Activated gamma-delta T cell (primary cell): Measurements from ENCODE around the gene ARL15.

Experiments
- DNase-seq: peaks from one replicate; lab custom pipeline; 2025; lab: John Stamatoyannopoulos, UW

The ARL15 gene

DNA sequence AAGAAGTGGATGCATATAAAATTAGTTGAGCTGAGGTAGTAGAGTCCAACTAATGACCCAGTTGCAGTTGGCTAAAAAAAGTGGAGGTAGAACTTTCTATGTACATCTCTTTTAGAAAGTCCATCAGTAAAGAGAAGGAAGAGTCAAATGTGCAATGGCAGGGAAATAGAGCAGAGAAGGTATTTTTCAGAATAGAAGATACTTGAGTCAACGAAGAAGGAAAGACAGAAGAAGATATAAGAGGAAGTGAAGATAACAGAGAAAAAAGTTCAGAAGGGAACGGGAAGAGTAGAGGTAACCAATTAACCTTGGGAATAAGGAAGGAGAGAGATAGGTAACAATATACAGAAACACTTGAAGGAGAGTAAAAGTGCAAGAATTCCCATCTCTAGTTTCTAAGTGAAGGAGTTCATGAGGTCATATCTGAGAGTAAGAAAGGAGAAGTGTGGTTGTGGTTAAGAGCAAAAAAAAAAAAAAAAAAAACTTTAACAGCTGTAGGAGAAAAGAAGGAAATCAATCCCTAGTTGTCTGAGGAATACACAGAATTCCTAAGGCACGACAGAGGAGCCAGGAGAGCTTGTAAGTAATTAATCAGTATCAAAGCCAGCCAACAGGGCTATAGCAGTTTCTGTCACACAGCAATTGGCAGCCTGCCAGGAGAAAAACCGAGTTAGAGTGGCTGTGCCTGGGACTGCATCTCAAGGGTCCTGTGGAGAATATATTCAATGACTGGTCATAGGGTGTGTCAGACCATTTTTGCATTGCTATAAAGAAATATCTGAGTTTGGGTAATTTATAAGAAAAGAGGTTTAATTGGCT is 61.0 kb downstream of the ARL15 start:
- no peak for DNase-seq

DNA sequence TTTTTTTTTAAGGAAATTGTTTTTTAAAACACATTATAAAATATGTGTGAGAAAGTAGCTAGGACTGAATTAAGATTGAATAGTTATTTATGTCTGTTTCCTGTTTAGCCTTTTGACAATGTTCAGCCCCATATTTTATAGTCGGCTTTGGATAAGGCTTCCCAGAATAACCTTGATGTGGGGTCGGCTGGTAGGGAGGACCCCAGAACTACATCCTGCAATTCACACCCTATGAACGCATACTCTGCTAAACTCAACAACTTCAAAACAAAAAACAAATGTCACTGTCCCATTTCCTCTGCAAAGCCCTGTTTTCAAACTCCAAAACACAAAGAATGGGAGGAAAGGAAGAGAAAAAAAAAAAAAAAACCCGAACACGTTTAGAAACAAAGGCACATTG is 63.1 kb downstream of the ARL15 start:
- DNase-seq: no peak

DNA sequence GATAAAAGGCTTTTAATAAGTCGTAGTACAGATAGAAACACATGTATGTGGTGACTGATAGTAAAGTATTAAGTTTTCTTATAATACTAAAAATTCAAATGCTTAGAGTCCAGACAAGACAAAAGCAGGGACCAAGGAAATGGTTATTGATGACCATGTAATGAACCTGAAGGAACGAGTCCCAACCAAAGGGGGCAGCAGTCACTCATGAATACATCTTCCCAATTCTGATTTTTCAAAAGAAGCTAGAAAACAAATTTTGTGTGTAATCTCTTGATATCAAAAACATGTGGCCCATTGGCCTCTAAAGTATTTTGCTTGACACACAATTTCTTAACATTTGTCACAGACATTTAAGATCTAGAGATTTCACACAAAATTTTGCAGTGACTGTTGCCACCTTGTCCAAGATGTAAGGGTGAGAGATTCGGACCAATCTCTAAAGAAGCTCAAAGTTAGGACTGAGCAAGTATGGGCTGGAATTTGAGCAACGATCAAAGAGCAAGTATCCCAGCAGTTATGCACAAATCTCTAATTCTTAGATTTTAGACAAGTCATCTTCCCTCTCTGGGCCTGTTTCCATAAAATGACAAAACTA is 66.8 kb downstream of the ARL15 start:
- DNase-seq: no peak

DNA sequence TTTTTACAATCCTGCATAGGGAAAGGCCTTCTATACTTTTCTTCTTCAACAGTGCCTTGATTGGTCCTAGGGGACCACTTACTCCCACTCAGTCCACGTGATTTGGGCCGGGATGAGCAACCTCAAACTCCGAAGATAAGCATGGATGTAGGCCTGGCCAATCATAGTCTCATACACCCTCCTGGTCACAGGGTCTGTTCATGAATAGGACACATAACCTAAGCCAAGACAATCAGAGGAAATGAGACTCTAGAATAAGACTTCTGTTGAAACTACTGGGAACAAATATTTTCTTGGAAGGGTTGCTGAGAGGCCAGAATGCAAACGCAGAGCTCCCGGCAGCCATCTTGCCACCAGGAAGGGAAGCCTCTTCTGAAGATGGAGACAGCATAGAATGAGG is 68.1 kb downstream of the ARL15 start:
- DNase-seq: no peak

DNA sequence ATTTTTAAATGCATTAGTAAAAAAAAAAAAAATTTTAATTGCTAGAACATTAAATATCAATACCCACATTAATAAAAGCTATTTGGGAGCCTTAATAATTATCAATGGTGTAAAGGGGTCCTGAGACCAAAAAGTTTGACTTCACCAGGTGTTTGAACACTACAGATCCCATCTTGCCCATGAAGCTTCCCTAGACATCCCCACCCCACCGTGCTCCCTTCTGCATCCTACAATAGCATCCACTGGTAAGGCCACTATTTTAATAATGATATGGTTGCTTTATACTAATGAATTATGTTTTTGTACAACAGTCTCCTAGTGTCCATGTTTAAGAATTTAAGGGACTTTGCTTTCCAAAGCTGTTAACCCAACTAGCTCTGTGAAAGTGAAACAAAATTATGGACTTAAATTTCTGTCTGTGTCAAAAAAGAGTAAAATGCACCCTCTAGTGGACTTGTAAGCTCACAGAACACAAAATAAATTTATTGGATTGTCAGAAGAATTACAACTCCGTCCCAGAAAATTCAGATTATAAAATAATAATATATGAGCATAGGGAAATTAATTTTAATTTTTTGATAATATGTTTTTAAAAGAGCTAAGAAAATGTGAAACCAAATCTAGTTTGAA is 76.0 kb downstream of the ARL15 start:
- no peak for DNase-seq

DNA sequence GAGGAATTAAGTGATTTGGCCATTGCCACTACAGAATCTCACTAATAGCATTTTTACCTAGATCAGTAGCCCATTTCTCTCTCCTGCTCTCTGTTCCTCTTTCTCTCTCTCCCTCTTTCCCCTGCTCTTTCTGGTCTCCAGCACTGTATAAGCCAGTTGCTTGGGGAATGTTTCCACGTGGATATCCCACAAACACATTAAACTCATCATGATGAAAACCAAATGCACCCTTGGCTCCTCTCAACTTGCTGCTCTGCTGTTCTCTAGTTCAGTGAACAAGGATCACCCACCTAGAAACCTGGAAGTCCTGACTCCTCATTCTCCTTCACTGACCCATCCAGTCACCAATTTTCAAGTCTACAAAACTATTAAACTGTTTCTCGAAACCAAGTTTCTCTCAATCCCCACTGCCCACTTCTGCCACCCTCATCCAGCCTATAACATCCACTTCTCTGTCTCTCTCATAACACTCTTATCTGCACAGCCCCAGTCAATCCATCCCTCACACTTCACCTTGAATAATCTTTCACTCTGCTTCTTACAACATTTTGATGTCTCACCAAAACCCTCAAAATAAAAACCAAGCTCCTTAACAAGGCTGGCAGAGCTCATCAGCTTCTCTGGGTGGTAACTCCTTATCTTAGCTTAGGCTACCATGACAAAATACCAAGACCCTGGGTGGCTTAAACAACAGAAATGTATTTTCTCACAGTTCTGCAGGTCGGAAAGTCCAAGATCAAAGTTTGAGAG is 79.3 kb downstream of the ARL15 start:
- no peak for DNase-seq

DNA sequence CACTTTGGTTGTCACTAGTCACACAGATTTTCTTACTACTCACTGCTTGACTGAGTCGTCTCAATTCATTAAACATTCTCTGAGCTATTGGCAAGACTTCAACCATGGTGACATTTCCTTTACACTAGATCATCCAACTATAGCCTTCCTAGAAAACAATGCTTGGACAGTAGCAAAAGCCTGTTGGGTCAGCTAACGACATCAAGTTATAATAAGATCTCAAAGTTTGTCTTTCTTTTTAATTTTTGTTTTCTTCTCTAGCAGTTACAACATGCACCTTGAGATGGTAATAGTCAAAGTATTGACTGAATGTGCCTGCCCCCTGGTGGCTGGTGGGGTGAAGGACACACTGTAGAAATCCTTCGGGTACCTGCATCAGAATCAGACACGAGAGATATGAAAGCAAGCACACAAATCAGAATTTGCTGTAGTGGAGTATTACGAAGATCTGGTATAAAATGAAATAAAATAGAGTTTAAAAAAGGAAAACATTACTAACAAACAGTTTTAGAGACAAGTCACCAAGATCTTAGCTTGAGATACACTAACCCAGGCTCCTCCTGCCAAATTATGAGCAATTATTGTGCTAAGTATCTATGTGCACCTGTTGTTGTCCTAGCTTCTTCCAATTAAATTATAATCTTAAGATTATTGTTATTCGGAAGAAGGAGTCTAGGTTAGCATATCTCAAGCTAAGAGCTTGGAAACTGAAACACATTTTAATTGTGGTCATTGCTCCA is 81.2 kb downstream of the ARL15 start:
- DNase-seq: no peak

DNA sequence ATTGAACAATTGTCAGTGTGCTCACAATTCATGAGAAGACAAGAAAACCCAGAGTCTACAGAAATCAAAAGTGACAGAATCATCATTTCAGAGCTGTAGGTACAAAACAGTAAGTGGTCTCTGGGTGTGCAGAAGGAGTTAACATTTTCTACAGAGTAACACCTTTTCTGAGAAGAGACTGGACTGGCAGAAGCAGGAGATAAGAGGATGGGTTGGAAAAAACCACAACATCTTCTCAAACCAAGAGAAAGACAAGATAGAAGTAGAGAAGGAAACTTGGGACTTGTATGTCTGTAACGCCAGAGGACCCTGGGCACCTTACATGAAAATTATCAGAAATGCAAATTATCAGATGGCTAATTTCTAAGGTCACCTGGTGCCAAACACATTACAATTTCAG is 82.6 kb downstream of the ARL15 start:
- DNase-seq: no peak

DNA sequence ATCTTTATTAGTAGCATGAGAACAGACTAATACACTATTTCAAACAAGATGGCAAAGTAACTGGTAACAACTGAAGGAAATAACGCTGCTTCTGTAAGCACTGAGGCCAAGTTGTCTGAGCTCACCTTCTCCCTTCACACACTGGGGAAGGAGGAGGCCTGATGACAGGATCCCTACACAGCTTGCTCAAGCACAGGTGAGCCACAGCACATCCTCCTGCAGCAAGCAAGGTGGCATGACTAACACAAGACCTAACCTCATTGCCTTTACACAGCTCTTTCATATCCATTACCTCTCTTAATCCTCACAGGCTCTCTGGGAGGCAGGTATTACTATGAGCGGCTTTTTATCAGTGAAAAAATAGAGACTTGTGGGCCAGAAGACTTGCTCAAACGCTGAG is 83.3 kb downstream of the ARL15 start:
- DNase-seq: no peak

DNA sequence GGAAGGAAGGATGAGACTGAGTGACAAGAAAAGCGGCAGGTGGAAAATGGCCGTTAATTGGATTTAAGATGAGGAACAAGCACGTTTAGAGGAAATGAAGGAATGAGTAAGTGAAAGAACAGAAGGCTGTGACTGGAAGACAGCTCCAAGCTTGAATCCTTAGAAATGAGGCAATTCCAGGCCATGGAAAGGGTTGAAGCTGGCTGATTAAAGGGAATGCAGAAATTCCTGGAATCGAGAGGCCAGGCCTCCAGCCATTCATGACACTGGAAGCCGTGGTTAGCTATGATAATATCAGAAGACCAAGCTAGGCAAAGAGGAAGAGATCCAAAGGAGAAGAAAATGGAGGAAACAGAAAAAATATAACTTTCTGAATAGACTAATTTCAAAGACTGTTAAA is 84.2 kb downstream of the ARL15 start:
- DNase-seq: no peak

DNA sequence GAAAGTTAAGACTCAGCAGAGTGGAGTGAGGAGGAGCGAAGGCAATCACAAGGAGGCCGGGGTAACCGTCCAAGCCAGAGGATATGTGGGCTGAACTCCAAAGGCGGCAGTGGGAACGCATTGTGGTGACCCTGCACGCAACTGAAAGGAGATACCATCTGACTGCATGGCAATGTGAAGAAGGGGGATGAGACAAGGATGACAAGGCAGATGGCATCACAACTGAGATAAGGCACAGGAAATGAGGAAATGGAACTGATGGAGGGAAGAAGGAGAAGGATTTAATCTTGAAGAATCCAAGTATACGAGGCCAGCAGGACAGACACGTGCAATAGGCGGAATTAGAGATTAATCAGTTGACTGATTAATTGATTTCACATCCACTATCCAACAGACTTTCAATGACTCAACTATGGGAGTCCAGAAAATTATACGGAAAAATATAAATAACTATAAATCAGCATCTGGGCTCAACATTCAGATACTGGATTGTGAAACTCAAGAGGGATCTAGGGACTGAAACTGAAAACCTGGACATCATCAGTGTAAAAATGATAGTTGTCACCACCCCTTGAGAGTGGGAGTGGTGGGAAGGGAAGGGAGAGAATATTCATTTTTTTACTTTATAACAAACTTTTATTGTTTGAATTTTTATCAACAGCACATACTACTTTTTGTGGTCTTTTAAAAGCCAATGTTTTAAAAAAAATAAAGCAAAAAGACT is 86.1 kb downstream of the ARL15 start:
- DNase-seq: no peak

DNA sequence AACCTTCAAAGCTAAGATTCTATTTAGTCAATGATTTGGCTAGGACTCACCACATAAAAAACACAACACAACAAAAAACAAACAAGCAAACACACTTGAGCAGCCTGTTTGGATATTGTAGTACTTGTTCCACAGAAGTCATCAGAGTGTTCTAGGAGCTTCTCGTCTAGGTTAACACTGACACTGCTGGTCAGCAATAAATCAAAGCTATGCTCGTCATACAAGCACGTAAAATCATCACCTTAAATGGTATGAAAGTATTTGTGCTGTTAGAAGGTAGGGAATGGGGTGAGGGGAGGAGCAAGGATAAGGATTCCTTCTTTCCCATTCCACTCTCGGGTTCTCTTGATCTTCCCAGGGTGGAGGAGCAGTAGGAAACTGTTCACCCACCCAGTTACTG is 88.0 kb downstream of the ARL15 start:
- no peak for DNase-seq

DNA sequence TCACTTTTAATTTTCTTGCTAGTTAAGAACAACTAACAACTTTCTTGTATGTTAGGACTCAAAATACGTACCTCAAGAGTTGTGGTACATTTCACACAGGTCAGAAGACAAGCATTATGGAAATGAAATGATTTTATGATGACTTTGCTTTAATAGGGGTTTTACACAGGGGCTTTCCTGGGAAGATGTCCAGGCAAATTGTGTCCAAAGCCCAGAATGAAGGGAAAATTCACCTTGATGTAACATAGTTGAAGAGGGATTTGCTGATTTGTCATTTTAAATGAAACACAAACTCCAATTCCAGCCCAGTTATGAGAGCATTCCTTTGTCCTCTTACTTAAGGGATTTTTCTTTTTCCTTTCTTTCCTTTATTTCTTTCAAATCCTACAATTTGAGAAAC is 89.2 kb downstream of the ARL15 start:
- no peak for DNase-seq

DNA sequence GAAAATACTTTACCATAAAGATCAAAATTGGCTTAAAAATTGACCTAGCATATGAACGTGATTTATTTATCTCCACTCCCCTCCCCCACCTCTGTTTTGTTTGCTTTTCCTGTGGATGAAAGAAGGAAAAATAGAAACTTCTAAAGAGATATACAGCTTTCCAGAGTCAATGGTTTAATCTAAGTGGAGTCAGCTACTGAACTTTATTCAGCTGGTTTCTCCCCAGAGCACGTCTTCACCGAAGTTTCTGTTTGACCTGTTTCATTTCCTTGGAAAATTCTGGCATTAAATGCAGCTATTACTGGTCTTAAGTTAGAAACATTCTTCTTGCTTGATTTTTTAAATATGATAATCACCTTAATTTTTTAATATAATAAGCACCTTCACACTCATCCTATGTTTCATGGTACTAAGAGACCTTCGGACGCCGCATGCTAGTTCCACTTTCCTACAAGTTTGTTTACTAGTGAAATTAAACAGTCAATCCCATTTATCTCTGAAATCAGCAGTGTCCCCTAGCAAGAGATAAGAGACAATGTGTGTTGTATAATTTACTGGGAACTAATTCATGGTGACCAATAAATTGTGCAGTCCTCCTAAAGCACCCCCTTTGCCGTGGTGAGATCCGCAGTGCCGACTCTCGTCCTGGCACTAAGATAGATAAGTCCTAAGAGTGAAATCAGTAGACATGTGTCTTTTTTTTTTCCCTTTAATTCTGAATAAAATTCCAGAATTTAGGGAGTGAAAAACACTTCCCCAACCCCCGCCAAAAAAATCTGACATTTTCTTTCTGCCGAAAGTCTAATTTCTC is 89.9 kb downstream of the ARL15 start:
- no peak for DNase-seq

DNA sequence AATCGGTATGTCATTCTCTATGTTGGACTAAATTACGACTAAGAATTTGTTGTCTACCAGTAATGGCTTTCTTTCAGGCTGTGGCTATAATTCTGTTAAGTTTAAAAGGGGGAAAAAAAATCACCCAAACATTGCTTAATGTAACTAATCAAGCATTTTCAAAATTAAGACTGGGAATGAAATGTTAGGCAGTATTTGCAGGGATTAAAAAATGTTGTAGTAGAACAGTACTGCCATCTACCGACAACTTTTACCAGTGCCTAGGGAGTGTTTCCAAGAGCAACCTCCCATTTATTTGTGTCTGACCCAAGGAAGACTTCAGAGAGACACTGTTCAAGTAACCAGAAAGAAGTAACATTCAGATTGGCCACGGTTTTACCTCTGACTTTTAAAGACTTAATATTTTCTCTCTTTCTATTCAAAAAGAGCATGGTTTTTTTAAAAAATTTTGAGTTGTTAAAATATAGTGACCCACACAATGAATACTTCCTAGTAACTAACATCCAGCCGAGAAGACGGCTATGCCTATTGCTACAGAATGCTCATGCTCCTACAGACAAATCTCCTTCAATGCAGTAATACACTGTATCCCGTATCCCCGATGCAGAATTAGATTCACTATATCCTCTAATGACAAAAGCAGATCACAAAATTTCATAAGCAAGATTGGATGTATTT is 92.4 kb downstream of the ARL15 start:
- DNase-seq: no peak

DNA sequence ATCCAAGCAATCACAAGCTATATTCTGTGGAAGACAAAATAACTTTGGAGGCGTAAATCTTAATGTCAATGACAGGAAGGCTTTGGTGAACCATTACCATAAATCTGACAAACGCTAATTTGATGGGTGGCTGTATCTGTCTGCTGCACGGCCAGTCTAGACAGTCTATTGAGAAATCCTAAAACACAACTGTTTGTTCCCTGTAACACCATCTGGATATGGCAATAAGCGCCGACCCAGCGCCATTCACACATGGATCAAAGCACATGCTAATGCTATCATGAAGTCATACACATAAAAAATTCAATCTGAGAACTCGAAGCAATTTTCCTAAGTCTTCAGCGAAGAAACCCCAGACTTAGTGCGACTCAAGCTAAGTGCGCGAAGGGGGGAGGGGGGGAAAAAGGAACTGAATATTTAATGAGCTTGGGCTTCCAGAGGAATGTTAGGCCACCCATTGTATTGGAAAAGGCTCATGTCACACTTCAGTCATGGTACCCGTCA is 95.1 kb downstream of the ARL15 start:
- no peak for DNase-seq

DNA sequence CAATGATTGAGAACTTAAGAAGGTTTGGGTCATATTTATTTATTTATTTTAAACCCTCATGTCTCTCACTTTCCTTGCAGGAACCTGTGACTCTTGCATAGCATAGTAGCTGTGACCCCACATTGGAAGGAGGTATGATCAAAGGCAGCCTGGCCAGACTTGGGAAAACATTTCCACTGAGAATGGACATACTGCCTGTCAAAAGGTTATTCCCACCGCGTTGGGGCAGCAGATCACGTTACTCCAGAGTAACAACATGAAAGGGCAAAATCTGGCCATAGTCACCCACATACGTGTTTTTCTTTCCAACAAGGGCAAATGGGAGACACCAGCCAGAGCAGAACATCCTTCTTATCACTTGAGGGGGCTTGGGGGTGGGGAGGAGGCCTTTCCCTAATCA is 95.7 kb downstream of the ARL15 start:
- DNase-seq: no peak

DNA sequence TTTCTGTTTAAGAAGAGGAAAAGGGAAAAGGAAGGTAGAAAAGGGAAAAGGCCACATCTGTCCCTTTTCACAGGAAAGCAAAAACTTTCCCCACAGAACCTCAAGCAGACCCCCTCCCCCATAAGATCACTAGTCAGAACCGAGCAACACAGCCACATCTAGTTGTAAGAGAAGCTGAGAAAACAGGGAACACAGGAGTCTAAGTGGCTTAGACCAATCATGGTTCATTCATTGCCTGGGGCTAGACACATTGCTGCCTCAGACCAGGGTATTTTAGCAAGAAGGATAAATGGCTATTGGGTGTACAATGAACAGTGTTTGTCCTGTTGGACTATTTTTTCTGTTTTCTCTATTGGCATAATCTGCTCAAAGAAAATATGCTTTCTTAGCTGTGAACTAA is 98.0 kb downstream of the ARL15 start:
- DNase-seq: no peak

DNA sequence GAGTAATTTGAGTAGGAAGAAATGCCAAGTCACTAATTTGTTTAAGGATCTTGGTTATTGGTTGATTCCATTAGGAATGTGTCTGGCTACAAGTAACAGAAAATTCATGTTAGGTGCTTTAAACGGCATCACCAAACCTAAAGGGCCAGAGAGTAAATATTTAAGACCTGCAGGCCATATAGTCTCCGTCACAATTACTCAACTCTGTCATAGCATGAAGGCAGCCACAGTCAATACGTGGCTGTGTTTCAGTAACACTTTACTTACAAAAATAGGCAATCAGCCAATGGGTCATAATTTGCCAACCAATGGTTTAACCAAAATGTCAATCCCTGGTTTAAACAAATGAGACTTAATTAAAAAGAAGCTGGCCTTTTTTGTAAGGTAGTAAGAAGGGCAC is 98.5 kb downstream of the ARL15 start:
- no peak for DNase-seq

DNA sequence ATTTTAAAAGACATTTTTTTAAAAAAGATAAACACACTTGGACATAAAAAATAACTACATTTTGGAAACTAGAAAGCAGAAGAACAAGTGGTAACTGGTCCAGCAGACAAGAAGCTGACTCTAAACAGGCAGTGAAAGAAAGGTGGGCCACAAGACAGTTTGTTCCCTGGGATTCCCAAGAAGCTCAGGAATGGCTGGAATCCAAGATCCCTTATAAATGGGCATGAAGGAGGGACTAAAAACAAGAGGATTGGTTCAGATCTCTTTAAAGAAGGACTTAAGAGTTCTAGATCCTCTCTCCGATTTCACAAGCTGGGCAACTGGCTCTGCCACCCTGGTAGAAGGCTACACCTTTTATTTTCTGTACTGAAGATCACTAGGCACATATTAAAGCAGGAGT is 102.8 kb downstream of the ARL15 start:
- DNase-seq: no peak
